Limb (tissue), 2 donors: ENCODE measurements around the gene SEC61G.

Experiments used
- DNase-seq, 2 donors: peaks; one replicate each; pipeline ENCODE4 v3.0.0-alpha.2; 2016; ENCODE audit errors: extremely low spot score in 2 of 2

SEC61G gene

GRCh38 chr7:54758702-54759592 lies at the start of gene SEC61G:
Gene SEC61G, minus strand, starts transcription at chr7:54759211. Its CDS starts 1,623 bp downstream, at chr7:54757588.
- DNase-seq = peak; percentile 97 to 98

DNA sequence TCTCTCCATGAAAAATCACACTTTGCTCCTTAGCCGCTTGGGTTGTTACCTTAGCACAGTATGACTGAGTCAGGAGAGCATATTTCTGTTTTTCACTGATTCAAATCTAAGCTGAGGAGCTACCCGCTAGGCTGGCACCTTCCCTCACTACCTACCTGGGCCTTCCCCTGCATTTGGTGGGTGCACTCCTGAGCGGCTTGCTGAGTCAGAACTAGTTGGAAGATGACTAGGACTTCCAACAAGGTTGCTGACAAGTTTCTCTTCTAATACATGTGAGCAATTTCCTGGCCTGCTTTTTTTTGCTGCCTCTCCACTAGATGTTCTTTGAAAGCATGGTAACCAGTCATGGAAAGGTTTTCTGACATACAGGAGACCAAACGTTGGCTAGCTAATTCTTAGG lies 43.8 kb upstream of the SEC61G start:
- no peak for DNase-seq

DNA sequence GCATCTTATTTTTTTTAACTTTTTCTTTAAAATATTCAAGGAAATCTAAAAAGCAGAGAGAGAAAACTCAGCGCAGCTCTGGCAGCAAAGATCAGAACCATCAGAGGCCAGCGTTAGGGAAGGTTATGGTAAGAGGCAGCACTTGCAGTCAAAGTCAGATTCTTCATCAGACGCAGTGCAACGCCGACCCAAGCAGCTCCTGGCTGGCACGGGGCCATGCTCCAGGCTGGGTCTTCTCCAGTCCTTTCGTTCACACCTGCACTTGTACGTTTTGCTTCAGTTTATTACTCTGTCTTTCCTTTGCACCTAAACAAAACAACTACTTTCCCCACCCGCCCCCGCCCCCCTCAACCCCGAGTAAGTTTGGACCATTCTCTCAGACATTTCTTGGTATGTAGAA lies 43.1 kb upstream of the SEC61G start:
- no peak for DNase-seq

DNA sequence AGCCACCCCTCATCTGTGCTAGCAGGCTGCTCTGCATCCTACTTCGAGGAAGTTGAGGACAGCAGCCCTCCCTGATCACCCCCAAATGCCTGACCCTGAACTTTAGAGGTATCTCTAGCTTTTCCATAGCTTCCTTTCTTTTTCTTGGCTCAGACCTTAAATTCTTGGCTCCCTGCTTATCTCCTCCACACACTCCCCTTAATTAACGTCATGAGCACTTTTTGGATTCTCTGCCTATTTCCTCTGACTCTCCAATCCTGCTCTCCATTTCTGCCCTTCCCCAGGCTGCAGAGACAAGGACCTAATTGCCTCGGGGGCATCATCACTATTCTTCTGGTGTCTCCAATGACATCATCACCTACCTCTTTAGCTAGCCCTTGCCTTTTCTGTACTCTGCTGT lies 40.8 kb upstream of the SEC61G start:
- DNase-seq = no peak

- DNase-seq = no peak
Observed at GRCh38 chr7:54798530-54798929, 39.5 kb upstream of the SEC61G start.

DNA sequence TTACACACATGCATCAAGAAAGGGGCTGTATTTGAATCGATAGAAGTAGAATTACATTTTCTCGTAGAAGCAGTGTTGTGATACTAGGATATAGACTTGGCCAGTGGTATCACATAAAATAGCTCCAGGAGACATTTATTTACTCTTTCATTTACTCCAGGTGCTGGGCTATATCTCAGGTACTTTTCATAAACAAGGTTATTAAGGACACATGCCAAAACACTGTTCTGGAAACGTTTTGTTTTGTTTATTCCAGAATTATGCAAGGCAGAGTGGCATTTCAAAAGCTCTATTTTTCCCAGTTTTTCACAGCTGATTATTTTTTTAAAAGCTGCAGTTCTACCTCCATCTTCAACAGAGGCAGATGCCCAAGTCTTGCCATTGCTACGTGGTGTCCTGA lies 37.8 kb upstream of the SEC61G start:
- DNase-seq = no peak

DNA sequence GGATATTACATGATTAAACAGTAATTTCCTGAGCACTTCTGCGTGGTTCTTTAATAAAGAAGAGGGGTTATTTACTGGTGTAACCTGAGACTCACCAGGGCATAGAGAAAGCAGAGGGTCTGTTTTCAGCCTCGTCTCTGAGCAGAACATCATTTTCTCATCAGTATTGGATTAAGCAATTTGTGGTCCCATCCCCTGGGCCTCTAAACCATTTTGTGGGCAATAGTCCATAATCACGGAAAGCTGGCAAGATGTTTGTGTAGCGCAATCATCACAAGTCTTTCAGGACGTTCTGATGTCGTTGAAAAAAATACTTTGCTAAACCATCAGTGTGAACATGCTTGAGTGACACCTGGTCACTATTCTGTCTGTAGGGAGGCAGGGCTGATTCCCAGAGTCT lies 37.1 kb upstream of the SEC61G start:
- DNase-seq = no peak

- no peak for DNase-seq
Observed at GRCh38 chr7:54792383-54792782, 33.4 kb upstream of the SEC61G start.

- DNase-seq = peak; percentile 55 to 90
Observed at GRCh38 chr7:54788664-54789063, 29.7 kb upstream of the SEC61G start.

GRCh38 chr7:54785261-54785660 lies 26.2 kb upstream of the SEC61G start:
- no peak for DNase-seq

DNA sequence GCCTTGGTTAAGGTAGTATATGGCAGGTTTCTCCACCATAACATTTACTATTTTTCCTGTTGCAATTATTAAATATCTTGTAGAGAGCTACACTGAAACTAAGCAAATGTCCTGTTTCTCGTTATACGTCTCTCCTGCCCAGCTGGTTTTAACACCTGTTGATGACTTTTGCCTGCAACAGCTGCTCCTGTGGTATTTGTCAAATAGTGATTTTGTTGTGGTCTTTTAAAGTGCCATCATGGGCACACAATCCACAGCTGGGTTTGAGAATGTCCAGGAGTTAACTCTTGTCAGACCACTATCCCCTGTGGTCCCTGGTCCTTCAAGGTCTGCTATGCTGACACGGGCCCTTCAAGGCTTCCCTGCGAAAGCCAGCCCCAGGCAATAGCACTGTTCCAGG lies 24.9 kb upstream of the SEC61G start:
- DNase-seq = no peak

DNA sequence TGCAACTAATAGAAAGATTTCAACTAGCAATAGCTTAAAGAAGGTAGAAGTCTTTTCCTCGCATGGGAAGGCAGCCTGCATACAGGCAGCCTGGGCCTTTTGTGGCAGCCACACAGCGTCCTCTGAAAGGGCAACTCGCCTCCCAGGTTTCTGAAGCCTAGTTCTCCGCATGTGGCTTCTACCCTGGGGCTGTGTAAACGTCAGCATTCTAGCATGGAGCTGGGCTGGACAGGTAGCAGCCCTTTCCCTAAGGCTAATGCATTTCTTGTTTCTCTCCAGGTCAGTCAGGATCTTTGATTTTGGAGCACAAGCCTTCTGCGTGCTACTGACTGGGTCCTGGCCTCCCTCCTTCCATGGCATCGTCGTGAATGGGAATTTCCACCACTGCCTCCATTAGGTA lies 23.8 kb upstream of the SEC61G start:
- no peak for DNase-seq

DNA sequence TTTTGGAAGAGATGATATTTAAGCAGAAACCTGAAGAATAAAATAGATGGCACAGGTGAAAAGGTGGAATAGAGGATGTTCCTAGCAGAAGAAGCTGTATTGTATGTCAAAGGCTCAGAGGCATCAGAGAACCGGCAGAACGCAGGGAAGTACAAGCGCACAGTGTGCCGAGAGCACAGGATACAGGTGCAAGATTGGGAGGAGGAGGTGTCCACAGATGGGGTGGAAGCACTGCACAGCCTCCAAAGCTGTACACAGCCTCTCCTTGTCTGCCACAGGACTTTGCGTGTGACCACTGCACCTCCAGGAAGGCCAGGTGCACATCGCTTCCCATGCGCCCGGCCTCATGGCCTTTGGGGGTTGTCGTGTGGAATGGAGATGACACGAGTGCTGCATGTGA lies 23.3 kb upstream of the SEC61G start:
- DNase-seq = no peak

DNA sequence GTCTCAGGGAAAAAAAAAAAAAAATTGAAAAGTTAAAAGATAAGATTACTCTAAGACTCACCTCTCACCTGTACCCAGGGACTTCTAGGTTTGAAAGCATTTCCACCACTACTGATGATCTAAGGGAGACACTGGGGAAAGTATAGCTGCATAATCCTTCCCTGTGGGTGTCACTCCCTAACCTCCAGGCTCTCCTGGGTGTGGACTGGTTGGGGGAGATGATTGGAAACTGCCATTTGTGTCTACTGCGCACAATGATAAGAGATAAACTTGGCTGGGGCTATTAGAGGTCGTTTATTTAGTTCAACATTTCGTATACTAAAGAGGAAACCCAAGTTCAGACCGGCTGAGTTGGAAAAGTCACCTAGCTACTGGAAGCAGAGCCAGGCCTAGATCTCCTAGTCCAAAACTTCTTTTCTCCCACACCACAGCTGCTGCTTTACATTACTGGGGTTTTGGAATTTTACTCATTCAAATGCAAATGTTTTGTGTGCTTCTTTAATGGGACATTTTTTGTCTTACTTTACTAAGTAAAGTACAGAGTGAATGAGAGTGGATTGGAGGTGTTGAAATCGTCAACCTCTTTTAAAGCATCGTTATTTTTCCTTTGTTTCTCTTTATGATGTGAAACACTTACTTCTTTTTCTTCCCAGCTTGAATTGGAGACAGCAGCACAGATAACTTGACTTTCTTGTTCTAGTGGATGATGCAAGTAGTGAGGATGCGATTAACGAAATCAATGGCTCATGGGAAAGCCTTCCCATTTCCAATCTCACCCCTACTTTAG lies 22.3 kb upstream of the SEC61G start:
- DNase-seq = no peak

GRCh38 chr7:54780490-54780889 lies 21.5 kb upstream of the SEC61G start:
- DNase-seq = no peak

DNA sequence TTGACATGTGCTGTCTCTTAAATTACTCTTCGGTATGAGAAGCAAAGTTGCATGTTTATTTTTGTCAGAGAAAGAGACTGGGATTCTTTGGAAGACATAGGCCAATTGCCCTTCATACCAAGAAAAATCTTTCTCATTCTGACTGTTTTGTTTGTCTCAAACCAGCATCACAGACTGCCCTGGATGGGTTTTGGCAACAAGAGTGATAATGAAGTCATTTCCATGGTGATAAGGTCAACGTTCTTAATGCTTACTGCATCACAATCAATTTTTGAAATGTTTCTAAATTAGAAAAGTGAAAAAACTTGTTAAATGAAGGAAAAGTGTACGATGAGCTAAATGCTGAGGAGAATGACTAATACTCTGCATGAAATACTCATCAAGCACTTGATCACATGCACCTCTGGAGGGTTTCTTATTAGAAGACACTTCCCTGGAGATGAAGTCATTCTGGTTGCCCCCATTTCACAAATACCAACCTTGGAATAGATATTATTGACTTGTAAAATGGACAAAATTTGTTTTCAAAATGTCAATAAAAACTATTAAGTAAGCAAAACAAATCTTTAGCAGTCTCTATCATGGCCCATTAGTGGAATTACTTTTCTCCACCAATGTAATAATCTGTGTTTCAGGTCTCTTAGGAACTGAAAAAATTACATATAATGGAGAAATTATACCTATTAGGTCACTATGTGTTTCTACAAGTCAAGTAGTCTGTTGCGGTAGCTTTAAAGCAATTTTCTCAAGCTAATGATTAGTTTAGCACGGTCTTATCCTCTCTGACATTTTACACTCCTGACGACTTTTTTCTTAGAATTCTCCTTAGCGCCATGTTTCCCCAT lies 19.9 kb upstream of the SEC61G start:
- no peak for DNase-seq

DNA sequence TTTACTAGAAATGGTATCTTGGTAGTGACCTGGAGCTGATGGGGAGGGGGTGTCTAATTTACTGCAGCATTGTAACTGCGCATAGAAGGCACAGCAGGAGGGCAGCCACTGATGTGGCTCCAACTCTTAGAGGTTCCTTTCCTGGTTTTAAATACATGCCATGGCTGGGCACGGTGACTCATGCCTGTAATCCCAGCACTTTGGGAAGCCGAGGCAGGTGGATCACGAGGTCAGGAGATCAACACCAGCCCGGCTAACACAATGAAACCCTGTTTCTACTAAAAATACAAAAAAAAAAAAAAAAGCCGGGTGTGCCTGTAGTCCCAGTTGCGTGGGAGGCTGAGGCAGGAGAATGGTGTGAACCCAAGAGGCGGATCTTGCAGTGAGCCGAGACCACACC lies 19.2 kb upstream of the SEC61G start:
- DNase-seq = no peak

DNA sequence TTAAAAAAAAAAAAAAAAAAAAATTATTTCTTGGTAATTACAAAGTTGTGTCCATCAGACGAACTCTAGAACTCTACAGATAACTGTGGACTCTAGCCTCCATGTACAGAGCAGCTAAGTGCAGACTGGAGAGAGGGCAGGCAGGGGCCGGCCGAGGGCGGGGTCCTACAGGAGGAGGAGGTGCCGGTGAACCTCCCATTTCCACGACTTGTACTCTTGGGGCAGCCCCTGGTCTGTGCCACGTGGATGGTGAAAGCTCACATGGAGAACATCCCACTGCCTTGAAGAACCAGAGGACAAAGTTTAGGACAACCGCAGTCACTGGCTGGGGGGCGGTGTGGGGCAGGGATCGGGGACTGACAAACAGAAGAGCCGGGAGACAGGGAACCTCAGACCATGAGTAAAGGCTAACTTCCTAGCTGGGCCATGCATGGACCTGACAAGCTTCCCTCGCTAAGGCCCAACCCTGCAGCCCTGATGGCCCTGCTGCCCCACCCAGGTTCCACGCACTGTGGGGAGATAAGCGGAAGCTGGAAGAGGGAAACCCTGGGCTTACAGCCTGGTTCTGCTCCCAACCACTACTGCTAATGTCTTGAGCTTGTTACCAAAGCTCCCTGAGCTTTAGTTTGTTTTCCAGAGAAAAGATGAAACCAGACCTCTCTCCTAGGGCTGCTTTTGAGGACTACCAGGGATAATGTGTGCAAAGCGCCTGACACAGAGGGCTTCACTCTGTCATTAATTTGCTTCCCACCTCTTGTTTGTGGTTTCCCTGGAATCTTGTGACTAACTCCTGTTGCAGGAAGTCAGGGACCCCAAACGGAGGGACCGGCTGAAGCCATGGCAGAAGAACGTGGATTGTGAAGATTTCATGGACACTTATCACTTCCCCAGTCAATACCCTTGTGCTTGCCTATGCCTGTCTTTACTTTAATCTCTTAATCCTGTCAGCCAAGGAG lies 16.1 kb upstream of the SEC61G start:
- no peak for DNase-seq

DNA sequence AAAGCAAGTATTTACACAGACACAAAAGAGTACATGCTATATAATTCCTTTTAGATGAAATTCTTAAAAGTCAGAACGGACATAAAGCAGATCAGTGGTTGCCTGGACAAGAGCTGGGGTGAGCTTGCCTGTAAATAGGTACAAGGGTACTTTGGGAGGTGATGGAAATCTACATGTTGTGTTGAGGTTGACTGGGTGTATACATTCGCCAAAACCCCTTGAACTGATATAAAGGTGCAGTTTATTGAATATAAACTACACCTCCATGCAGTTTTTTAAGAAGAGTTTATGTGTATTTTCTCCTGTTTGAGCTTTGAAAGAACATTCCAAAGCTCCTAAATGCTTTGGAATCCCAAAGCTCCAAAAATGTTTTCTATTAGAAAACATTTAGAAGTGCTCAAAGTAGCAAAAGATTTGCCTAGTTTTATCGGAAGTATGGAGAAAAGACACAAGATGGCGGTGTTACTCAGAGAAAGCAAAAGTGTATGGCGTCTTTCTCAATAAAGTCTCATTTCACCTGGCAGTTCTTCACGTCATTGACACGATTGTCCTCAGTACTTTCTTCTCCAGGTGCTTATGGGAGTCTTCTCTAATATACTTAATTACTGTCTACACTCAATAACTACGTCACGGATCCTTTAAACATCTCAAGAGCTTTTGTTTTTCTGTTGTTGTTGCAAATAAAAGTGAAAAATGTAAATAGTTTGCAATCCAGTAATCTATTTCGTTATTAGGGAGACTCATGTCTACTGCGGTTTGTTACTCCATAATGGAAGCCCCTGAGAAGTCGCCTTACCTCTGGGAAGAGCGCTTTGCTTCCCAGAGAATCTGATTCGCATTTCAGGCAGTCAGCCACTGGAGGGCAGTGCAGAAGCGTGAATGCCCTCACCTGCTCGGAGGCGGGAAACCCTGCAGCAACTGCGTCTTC lies 14.7 kb upstream of the SEC61G start:
- peak; percentile 87 to 90 for DNase-seq

GRCh38 chr7:54769203-54769602 lies 10.2 kb upstream of the SEC61G start:
- DNase-seq = no peak
